ENCODE results near the gene PARD6G. TPM values are rescaled to one million over a fixed set of nuclear protein-coding genes. Genes with fewer than 3 reads are reported as not detected.
"Not testable (repeated sequence)": the region's sequence is repeated elsewhere in the genome, so short reads cannot be mapped to it uniquely, and the experiment has no call there.

Gene PARD6G
- total RNA-seq, 6 donors from 2014 or later, result 1.4 to 6.1 (median 3.5) TPM

DNA sequence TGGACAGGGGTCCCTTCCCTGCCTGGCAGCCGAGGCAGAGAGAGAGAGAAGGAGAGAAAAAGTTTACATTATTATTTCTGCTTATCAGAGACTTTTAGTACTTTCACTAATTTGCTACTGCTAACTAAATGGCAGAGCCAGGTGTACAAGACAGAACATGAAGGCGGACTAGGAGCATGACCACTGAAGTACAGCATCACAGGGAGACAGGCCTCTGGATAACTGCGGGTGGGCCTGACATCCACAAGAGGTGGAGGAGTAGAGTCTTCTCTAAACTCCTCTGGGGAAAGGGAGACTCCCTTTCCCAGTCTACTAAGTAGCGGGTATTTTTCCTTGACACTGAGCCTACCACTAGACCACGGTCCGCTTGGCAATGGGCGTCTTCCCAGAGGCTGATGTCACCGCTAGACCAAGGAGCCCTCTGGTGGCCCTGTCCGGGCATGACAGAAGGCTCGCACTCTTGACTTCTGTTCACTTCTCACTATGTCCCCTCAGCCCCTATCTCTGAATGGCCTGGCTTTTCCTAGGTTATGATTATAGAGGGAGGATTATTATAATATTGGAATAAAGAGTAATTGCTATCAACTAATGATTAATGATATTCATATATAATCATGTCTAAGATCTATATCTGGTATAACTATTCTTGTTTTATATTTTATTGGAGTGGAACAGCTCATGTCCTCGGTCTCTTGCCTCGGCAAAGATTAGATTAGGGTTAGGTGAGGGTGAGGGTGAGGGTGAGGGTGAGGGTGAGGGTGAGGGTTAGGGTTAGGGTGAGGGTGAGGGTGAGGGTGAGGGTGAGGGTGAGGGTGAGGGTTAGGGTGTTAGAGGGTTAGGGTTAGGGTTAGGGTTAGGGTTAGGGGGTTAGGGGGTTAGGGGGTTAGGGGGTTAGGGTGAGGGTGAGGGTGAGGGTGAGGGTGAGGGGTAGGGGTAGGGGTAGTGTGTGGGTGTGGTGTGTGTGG, 10.5 kb upstream of the PARD6G start:
- DNase-seq (peak in 1 of 2 donors; percentile 70), ATAC-seq (ENCODE audit: low FRiP score in 2 of 2) (peak in 1 of 2 donors; percentile 58)
- not testable (repeated sequence) for H3K36me3 ChIP-seq, H3K27me3 ChIP-seq, H3K27ac ChIP-seq, H3K9me3 ChIP-seq, H3K4me3 ChIP-seq, H3K4me1 ChIP-seq
- TF ChIP-seq, protein P1, sequence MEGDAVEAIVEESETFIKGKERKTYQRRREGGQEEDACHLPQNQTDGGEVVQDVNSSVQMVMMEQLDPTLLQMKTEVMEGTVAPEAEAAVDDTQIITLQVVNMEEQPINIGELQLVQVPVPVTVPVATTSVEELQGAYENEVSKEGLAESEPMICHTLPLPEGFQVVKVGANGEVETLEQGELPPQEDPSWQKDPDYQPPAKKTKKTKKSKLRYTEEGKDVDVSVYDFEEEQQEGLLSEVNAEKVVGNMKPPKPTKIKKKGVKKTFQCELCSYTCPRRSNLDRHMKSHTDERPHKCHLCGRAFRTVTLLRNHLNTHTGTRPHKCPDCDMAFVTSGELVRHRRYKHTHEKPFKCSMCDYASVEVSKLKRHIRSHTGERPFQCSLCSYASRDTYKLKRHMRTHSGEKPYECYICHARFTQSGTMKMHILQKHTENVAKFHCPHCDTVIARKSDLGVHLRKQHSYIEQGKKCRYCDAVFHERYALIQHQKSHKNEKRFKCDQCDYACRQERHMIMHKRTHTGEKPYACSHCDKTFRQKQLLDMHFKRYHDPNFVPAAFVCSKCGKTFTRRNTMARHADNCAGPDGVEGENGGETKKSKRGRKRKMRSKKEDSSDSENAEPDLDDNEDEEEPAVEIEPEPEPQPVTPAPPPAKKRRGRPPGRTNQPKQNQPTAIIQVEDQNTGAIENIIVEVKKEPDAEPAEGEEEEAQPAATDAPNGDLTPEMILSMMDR (IDR thresholded peaks at IDR 0.05), result peak; percentile 64 to 85 (median 80)
- WGBS, 2 donors, result 52 to 62% methylated on average over 12 of the region's 12 CpGs

DNA sequence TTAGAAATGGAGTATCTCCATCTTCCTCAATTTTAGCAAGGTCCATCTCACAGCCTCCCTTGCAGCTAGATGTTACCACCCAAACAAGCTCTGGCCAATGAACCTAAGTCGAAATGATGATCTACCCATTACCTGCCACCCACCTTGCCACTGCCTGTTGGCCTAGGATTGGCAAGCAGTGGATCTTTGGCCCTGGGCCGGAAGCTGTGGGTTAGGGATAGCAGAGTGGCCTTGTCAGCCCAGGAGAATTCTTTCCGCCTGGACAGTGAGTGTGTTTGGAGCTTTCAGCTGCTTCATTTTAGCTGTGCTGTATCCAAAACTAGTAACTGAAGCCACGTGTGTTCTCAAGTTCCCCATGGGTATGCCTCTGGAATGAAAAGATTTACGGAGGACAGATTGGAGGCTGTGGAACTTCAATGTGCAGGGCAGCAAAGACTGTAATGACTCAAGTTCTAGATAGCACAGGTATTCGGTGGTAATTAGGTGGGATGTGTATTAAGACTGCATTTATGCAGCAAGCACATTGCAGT, 7.7 kb upstream of the PARD6G start:
- 76 to 84% methylated on average over 6 of the region's 6 CpGs for WGBS, 2 donors
- Histone ChIP-seq H3K27ac (no peak overlapping the region), H3K4me3 (no peak overlapping the region), H3K27me3 (no peaks in the 10 kb centered on the region), H3K36me3 (no peaks in the 10 kb centered on the region), H3K4me1 (no peaks in the 10 kb centered on the region), H3K9me3 (no peaks in the 10 kb centered on the region)
- DNase-seq (no peak), ATAC-seq (ENCODE audit: low FRiP score in 2 of 2) (no peak)
- TF ChIP-seq POLR2A (IDR thresholded peaks at IDR 0.05), result no peak

DNA sequence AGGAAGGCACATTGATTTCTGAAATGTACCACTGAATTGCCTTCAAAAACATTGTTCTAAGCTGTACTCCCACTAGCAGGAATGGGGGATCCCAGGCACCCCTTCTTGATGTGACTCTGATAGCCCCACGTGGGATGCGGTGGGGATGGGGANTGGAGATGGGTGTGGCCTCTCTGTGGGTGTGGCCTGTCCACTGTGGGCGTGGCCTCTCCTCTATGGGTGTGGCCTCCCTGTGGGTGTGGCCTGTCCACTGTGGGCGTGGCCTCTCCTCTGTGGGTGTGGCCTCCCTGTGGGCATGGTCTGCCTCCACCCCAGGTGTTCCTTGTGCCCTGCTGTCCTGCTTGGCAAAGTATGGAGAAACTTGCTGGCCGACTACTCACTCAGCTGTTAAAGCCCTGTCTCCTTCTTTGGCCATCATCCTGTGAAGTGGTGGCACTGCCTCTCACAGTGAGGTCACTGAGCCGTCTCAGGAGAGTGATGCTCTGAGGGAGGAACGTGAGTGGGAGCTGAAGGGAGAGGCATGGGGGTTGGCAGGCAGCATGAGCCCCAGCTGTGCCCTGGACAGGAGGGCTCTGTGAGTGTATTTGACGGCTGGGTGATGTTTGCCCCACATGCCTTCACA, 6.7 kb upstream of the PARD6G start:
- TF ChIP-seq, protein P1 (IDR thresholded peaks at IDR 0.05), result no peak
- TF ChIP-seq POLR2AphosphoS5 (IDR thresholded peaks at IDR 0.05), result no peak
- H3K9me3 ChIP-seq, result no peaks in the 10 kb centered on the region
- no peaks in the 10 kb centered on the region for H3K27me3 ChIP-seq
- H3K27ac ChIP-seq, result no peak overlapping the region
- H3K36me3 ChIP-seq, result no peaks in the 10 kb centered on the region
- WGBS, 2 donors, result 57 to 75% methylated on average over 8 of the region's 8 CpGs
- H3K4me1 ChIP-seq, result no peaks in the 10 kb centered on the region
- no peak overlapping the region for H3K4me3 ChIP-seq
- DNase-seq (peak in 1 of 2 donors; percentile 6), ATAC-seq (ENCODE audit: low FRiP score in 2 of 2) (no peak)

DNA sequence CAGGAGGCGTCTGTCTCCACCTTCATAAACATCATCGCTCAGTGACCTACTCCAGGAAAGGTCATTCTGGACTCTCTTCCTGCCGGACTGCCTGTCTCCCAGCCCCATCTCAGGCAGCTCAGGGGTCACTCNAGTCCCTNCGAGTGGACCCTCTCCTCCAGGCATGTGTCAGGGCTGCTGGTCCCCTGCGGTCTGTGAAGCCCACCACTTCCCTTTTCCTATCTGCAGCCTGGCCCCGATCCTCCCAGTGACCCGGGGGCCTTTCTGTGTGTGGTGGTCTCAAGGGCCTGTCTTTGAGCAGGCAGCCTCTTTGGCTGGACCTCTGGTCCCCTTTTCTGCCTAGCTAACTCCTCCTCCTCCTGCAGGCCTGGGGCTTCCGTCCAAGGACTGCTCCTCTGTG, 5.9 kb upstream of the PARD6G start:
- ATAC-seq (ENCODE audit: low FRiP score in 2 of 2), result no peak
- no peak for DNase-seq
- TF ChIP-seq EP300 (IDR thresholded peaks at IDR 0.05) (no peak), POLR2AphosphoS5 (IDR thresholded peaks at IDR 0.05) (no peak), POLR2A (IDR thresholded peaks at IDR 0.05) (no peak)
- TF ChIP-seq, protein P1 (IDR thresholded peaks at IDR 0.05), result no peak
- no peaks in the 10 kb centered on the region for H3K36me3 ChIP-seq
- no peaks in the 10 kb centered on the region for H3K9me3 ChIP-seq
- H3K27ac ChIP-seq, result no peak overlapping the region
- no peaks in the 10 kb centered on the region for H3K4me1 ChIP-seq
- 78 to 94% methylated on average over 7 of the region's 8 CpGs for WGBS, 2 donors
- H3K4me3 ChIP-seq, result no peak overlapping the region
- no peaks in the 10 kb centered on the region for H3K27me3 ChIP-seq

DNA sequence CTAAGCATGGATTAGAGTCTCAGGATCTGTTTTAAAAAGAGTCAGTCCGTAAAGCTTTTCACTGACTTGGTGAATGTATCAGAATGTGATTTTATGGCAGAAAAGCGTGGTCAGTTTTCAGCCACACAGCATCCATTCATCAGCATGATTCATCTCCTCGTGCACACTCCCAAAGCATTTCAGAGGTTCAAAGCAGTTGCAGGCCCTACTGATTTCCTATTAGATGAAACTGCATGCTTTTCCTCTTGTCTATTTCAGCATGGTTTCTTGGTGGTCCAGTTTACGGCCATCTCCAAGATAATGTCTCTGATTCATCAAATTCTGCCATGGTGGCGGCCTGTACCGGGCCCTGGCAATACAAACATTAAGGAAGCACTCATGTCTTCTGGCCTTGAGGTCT, 4.8 kb upstream of the PARD6G start:
- DNase-seq (no peak), ATAC-seq (ENCODE audit: low FRiP score in 2 of 2) (no peak)
- Histone ChIP-seq H3K4me3 (no peak overlapping the region), H3K27me3 (peaks cover 0 to under 1% (median 0%) of the 10 kb centered on the region in 4 donors), H3K4me1 (peaks cover 0 to 5% (median 5%) of the 10 kb centered on the region in 4 donors), H3K27ac (no peak overlapping the region), H3K36me3 (no peaks in the 10 kb centered on the region), H3K9me3 (no peaks in the 10 kb centered on the region)
- WGBS, 2 donors, result 91% methylated on average over 6 of the region's 6 CpGs
- TF ChIP-seq EP300 (IDR thresholded peaks at IDR 0.05), result no peak
- TF ChIP-seq POLR2AphosphoS5 (IDR thresholded peaks at IDR 0.05), result no peak
- TF ChIP-seq POLR2A (IDR thresholded peaks at IDR 0.05), result no peak

Data from upper lobe of left lung (tissue), 6 donors.